Uterus (tissue), 2 donors: Measurements from ENCODE around the gene NDFIP2.

Experiments used
- POLR2A ChIP-seq, 2 donors: fragments of 450-650 bp; IDR thresholded peaks; one replicate each; pipeline ENCODE4 v1.6.1; 2016; ENCODE audit warnings: antibody characterized with exemption in 2 of 2, mild to moderate bottlenecking in 1 of 2, moderate library complexity in 1 of 2
- TF ChIP-seq, protein P1 (sequence below), 4 experiments: fragments of 200-600 bp in 2 of 4; fragments of 450-650 bp in 2 of 4; sonication (generic) in 2 of 4; IDR thresholded peaks; one replicate each; pipeline ENCODE4 v1.5.1; 2016 to 2019; ENCODE audit warnings: antibody characterized with exemption in 4 of 4, mild to moderate bottlenecking in 2 of 4, moderate library complexity in 1 of 4

DNA sequence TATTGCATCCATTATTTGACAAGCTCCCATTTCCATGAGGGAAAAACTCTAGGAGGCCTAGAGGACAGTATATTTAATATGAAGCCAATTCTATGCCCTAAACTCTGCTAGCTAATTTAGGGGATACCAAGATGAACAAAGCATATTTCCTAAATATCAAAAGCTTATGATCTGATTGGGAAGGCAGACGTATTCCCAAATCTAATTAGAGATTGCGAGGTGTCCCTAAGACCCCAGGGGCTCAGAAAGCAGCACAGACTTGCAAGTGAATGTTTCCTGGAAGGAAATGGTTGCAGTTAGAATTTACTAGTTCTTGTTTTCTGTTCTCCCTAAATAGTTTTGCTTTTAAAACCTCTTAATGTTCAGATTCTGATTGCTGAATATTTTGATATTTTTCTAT lies 30.7 kb downstream of the NDFIP2 start:
- TF ChIP-seq, protein P1, sequence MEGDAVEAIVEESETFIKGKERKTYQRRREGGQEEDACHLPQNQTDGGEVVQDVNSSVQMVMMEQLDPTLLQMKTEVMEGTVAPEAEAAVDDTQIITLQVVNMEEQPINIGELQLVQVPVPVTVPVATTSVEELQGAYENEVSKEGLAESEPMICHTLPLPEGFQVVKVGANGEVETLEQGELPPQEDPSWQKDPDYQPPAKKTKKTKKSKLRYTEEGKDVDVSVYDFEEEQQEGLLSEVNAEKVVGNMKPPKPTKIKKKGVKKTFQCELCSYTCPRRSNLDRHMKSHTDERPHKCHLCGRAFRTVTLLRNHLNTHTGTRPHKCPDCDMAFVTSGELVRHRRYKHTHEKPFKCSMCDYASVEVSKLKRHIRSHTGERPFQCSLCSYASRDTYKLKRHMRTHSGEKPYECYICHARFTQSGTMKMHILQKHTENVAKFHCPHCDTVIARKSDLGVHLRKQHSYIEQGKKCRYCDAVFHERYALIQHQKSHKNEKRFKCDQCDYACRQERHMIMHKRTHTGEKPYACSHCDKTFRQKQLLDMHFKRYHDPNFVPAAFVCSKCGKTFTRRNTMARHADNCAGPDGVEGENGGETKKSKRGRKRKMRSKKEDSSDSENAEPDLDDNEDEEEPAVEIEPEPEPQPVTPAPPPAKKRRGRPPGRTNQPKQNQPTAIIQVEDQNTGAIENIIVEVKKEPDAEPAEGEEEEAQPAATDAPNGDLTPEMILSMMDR (IDR thresholded peaks at IDR 0.05) = no peak
- no peak for TF ChIP-seq POLR2A (IDR thresholded peaks at IDR 0.05)
